ENCODE data around the gene CFD.

DNA sequence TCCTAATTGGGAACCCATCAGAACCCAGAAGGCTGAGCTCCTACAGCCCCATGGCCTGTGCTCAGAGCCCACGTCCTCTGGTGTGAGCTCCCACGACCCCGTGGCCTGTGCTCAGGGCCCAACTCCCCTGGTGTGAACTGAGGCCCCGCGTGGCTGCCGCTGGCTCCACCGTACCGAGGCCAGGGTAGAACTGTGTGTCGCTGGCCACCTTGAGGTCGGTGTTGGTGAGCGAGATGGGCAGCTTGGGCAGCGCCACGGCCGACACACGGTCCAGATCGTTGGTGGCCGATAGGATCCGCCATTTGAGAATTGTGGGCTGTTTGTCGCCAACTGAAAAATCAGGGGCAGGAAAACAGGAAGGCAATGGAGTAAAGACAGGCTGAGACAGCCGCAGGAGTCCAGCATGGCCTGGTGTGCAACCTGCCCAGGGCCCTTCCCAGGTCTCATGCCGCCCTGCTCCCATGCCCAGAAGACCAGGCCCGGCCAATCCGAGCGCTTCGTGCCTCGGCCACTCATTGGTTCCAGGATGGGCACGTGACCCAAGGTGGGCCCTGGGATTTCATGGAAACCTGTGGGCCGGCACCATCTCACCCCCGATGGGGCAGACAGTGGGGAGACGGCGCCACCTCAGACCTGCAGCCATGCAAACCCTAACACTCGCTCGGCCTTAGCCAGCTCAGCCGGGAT lies 22.1 kb downstream of the CFD start:
- TF ChIP-seq, protein P1, sequence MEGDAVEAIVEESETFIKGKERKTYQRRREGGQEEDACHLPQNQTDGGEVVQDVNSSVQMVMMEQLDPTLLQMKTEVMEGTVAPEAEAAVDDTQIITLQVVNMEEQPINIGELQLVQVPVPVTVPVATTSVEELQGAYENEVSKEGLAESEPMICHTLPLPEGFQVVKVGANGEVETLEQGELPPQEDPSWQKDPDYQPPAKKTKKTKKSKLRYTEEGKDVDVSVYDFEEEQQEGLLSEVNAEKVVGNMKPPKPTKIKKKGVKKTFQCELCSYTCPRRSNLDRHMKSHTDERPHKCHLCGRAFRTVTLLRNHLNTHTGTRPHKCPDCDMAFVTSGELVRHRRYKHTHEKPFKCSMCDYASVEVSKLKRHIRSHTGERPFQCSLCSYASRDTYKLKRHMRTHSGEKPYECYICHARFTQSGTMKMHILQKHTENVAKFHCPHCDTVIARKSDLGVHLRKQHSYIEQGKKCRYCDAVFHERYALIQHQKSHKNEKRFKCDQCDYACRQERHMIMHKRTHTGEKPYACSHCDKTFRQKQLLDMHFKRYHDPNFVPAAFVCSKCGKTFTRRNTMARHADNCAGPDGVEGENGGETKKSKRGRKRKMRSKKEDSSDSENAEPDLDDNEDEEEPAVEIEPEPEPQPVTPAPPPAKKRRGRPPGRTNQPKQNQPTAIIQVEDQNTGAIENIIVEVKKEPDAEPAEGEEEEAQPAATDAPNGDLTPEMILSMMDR (IDR thresholded peaks at IDR 0.05) = no peak
- no peak for TF ChIP-seq POLR2A (IDR thresholded peaks at IDR 0.05)

All from body of pancreas (tissue), 4 donors.